Astrocyte of the spinal cord (primary cell): ENCODE results near the gene TRAPPC3.

ENCODE experiments used
- DNase-seq: peaks from one replicate; pipeline ENCODE4 v3.0.0; 2011; ENCODE audit warnings: low read depth, low spot score
- H3K4me3 ChIP-seq: 2 replicates; pipeline ENCODE4 v1.5.1; 2011; ENCODE audit warnings: low read depth, mild to moderate bottlenecking, low read length, moderate library complexity
- in situ Hi-C: cut with HindIII; loops from 2 replicates; pipeline ENCODE4 v1.10.0; 2017; ENCODE audit warnings: low sequenced_read_pairs
- TF ChIP-seq, protein P1 (sequence below): IDR thresholded peaks from 2 replicates; pipeline ENCODE4 v1.5.1; 2012; ENCODE audit warnings: low read depth, mild to moderate bottlenecking, low read length, inconsistent platforms

TRAPPC3 gene

DNA sequence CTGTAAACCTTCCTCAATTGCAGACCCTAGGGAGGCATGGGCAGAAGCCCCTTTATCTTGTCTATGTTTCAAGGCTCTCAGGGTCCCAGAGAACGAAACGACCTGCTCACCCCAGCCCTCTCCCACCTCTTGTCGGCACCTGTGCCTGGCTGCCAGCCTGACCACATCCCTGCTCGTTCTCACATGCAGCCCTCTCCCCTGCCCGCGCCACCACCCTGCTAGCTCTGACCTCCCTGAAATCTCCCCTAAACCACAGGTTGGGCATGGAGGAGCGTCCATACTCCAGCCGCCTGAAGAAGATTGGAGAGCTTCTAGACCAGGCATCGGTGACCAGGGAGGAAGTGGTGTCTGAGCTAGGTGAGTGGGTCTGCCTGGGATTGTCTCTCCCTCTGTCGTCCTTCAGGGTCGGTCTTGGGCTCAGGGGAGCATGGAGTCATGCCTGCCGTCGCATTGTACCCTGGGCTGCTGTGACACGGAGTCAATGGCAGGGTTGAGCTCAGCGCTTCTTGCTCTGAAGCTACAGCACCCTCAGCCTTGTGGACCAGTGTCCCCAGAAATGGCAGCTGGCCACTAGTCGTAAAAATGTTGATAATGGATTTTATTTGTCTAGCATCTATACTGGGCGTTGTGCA, 57.0 kb downstream of the TRAPPC3 start:
- DNase-seq: no peak
- no peak overlapping the region for H3K4me3 ChIP-seq
- TF ChIP-seq, protein P1, sequence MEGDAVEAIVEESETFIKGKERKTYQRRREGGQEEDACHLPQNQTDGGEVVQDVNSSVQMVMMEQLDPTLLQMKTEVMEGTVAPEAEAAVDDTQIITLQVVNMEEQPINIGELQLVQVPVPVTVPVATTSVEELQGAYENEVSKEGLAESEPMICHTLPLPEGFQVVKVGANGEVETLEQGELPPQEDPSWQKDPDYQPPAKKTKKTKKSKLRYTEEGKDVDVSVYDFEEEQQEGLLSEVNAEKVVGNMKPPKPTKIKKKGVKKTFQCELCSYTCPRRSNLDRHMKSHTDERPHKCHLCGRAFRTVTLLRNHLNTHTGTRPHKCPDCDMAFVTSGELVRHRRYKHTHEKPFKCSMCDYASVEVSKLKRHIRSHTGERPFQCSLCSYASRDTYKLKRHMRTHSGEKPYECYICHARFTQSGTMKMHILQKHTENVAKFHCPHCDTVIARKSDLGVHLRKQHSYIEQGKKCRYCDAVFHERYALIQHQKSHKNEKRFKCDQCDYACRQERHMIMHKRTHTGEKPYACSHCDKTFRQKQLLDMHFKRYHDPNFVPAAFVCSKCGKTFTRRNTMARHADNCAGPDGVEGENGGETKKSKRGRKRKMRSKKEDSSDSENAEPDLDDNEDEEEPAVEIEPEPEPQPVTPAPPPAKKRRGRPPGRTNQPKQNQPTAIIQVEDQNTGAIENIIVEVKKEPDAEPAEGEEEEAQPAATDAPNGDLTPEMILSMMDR: no peak
- in situ Hi-C loops: no loop called here

DNA sequence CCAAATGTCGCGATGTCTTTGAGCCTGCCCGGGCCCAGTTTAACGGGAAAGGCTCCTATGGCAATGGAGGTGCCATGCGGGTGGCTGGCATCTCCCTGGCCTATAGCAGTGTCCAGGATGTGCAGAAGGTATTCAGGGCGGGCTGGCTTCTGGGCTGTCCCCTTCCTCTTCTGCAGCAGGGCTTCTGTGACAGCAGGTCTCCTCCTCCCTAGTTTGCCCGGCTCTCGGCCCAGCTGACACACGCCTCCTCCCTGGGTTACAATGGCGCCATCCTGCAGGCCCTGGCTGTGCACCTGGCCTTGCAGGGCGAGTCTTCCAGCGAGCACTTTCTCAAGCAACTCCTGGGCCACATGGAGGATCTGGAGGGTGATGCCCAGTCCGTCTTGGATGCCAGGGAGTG, 57.6 kb downstream of the TRAPPC3 start:
- TF ChIP-seq, protein P1: no peak
- DNase-seq: no peak
- in situ Hi-C loops: no loop called here
- H3K4me3 ChIP-seq: no peak overlapping the region

DNA sequence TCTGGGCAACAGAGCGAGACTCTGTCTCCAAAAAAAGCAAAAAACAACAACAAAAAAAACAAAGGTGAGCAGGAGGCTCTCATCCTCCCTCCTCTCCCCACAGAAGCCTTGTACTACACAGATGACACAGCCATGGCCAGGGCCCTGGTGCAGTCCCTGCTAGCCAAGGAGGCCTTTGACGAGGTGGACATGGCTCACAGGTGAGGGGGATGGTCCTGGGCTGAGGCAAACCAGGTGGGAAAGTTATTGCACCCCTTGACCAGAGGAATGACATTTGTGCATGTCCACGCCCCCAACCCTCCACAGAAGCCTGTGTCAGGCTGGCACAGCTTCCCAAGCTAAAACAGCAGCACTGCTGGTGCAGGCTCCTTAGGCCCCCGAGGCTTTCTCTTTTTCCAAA, 58.1 kb downstream of the TRAPPC3 start:
- no peak for DNase-seq
- H3K4me3 ChIP-seq: no peak overlapping the region
- in situ Hi-C loops: no loop called here
- TF ChIP-seq, protein P1: no peak

DNA sequence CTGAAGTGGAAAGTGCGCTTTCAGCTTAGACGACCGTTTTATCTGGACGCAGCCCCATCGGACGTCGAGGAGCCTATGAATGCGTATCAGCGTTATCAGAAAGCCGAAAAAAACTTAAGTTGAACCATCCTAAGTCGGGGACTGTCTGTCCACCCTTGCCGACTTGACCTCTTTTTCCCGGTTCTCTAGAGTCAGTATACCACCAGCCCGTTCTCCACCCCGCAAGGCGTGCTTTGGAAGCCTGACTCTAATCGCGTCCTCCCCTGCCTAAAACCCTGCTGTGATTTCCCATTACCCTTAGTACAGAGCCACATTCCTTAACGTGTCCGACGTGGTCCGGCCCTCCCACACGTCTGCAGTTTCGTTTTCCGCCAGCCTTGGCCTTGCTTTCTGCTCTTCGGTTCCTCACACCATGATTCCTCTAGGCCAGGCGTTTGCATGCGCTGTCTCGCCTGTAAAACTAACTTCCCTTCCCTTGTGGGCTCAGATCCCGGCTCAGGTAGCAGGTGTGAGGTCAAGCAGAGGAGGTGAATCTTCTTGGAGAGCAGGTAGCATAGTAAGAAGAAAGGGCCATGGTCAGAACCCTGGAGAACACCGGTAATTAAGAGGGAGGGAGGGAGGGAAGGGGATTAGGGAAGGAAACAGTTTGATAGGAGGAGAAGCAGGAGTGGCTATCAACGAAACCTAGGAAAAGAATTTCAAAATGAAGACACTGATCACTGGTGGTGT, 59.7 kb downstream of the TRAPPC3 start:
- DNase-seq: peak; percentile 63
- H3K4me3 ChIP-seq: peak overlapping the region; percentile 67
- in situ Hi-C loops: no loop called here
- TF ChIP-seq, protein P1: no peak

DNA sequence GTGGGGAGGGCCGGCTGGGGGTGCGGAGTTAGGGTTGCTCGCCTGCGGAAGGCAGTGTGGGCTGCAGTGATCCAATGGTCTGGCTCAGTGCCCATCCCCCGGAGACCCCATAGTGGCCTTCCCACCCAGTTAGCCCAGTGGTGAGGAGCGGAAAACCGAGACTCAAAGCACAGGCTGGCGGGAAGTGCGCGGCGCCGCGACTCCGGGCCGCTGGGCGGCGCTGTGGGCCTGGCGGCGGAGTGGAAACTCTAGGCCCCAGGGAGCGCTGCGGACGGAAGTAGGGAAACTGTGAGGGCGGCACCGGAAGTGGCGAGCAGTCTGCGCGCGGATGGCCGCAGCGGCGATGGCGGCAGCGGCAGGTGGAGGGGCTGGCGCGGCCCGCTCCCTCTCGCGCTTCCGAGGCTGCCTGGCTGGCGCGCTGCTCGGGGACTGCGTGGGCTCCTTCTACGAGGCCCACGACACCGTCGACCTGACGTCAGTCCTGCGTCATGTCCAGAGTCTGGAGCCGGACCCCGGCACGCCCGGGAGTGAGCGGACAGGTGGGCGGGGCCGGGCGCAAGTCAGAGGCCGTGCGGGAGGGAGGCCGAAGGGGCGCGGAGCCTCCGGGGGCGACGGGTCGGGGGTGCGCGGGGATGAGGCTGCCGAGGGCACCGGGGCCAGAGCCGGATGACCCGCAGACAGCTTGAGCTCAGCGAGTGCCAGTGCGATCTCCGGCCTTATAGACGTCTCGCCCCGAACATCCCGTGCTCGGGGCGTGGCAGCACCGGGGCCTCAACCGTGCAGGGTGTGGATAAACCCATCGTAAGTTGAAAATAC, 60.5 kb downstream of the TRAPPC3 start, which contains the start of gene ADPRS:
Gene ADPRS, plus strand, starts transcription at position 316 of the 816 bp plus-strand sequence. Its CDS starts 13 bp downstream, at position 329.
- peak within 1 kb of the TSS; percentile 67 for H3K4me3 ChIP-seq
- TF ChIP-seq, protein P1: peak; percentile 89
- in situ Hi-C loops: no loop called here
- DNase-seq: peak; percentile 90

DNA sequence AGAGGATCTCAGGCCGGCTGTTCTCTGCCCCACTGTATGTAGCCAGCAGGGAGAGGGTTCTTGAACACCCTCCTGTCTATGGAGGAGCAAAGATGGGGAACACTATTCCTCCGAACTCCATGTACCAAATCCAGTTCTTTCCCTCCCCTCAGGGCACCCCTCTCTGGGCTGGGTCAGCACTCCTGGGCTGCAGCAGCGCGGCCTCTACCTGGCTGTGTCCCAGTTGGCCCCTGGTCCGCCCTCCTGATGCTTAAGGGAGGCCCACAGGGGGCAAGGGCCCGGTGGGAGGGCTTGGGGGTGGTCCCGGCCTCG, 61.1 kb downstream of the TRAPPC3 start:
- in situ Hi-C loops: no loop called here
- TF ChIP-seq, protein P1: no peak
- peak overlapping the region; percentile 36 for H3K4me3 ChIP-seq
- no peak for DNase-seq
